ENCODE measurements around the gene LATS2. TPM values are rescaled to one million over a fixed set of nuclear protein-coding genes. Genes with fewer than 3 reads are reported as not detected.
"Not testable (repeated sequence)": the region's sequence is repeated elsewhere in the genome, so short reads cannot be mapped to it uniquely, and the experiment has no call there.

LATS2 gene
- total RNA-seq, 2 donors from 2014 or later = 6.8 to 7.2 TPM

- Mint-ChIP-seq H3K4me1 (ENCODE audit: low read depth) (peaks cover 10% of the 10 kb centered on the region), H3K27me3 (ENCODE audit: low read depth) (no peaks in the 10 kb centered on the region), H3K9me3 (no peaks in the 10 kb centered on the region), H3K36me3 (ENCODE audit: insufficient read depth in 2 of 2) (no peaks in the 10 kb centered on the region), H3K27ac (no peak overlapping the region), H3K4me3 (no peak overlapping the region)
- ATAC-seq (replicated peaks in 1 of 2) (peak in 1 of 2 donors; percentile 69), DNase-seq (no peak)
Observed at GRCh38 chr13:21050288-21051197, 10.8 kb downstream of the LATS2 start.

DNA sequence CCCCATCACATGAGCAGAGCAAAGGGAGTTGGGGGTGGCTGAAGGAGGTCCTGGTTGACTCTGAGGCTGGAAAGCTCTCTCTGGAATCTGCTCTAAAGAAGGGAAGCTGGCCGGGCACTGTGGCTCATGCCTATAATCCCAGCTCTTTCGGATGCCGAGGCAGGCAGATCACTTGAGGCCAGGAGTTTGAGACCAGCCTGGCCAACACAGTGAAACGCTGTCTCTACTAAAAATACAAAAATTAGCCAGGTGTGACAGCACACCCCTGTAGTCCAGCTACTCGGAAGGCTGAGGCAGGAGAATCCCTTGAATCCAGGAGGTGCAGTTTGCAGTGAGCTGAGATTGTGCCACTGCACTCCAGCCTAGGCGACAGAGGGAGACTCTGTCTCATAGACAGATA lies 11.7 kb downstream of the LATS2 start:
- ATAC-seq (replicated peaks in 1 of 2); H3K27me3 Mint-ChIP-seq (ENCODE audit: low read depth); H3K4me3 Mint-ChIP-seq; H3K9me3 Mint-ChIP-seq; H3K4me1 Mint-ChIP-seq (ENCODE audit: low read depth); DNase-seq; H3K36me3 Mint-ChIP-seq (ENCODE audit: insufficient read depth in 2 of 2): not testable (repeated sequence)
- peak overlapping the region; percentile 9 for H3K27ac Mint-ChIP-seq

DNA sequence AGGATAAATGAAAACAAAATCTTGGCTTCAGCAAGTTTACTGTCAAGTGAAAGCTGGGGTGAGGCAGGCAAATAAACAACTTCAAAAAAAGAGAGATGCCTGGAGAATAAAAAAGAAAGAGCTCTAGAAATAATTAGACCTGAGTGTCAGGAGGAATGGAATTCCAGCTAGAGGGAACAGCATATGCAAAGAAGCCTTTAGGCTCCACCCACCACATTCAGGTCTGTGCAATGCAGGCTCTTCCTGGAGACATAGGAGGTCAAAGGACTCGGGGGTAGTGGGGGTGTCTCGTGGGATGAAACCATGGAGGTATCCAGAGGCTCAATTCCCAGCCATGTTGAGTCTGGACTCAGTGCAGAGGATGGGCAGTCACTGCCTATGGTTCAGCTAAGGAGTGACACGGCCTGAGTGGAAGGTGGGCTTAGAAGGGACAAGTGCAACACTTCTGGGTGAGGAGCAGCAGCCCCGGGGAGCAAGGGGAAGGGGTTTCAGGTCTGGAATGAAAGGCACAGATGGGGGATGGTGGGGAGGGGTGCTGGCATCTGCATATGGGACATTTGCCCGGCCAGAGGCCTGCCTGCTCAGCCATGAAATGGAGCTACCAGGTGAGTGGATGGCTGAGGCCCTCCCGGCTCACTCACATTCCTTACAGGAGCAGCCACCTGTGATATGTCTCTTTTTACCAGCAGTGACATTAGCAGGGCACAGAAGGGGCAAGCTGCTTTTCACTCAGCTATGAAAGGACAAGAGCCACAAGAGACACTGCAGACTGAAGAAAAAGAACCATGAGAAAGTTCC lies 12.3 kb downstream of the LATS2 start:
- no peaks in the 10 kb centered on the region for H3K27me3 Mint-ChIP-seq (ENCODE audit: low read depth)

GRCh38 chr13:21047591-21048282 lies 13.6 kb downstream of the LATS2 start:
- Mint-ChIP-seq H3K27me3 (ENCODE audit: low read depth) (no peaks in the 10 kb centered on the region), H3K36me3 (ENCODE audit: insufficient read depth in 2 of 2) (no peaks in the 10 kb centered on the region), H3K4me1 (ENCODE audit: low read depth) (peaks cover 5% of the 10 kb centered on the region), H3K27ac (no peak overlapping the region), H3K4me3 (no peak overlapping the region), H3K9me3 (no peaks in the 10 kb centered on the region)
- no peak for DNase-seq
- ATAC-seq (replicated peaks in 1 of 2) = no peak

More for the DNA sequence above, 12.3 kb downstream of the LATS2 start:
- Mint-ChIP-seq H3K36me3 (ENCODE audit: insufficient read depth in 2 of 2) (no peaks in the 10 kb centered on the region), H3K4me1 (ENCODE audit: low read depth) (peaks cover 10% of the 10 kb centered on the region), H3K27ac (peak overlapping the region; percentile 9), H3K9me3 (no peaks in the 10 kb centered on the region), H3K4me3 (no peak overlapping the region)
- ATAC-seq (replicated peaks in 1 of 2) (no peak), DNase-seq (no peak)

DNA sequence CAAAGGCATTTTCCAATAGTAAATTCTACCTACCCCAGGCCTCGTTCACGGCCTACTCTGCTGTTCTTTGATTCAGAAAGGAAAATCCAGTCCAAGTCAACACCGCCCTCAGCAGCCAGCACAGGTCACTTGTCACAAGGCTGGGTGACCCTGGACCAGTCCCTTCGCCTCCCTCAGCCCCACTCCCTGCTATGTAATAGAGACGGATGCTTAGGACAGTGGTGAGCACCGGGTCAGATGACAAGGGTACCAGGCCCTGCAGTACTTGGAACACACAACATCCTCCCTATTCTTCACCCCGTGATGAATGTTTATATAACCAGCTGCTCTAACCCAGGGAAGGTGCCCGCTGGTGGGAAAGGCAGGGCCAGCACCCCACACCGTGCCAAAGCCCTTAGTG lies 14.3 kb downstream of the LATS2 start:
- DNase-seq = no peak
- ATAC-seq (replicated peaks in 1 of 2) = no peak
- H3K9me3 Mint-ChIP-seq = no peaks in the 10 kb centered on the region
- H3K27ac Mint-ChIP-seq = no peak overlapping the region
- no peaks in the 10 kb centered on the region for H3K27me3 Mint-ChIP-seq (ENCODE audit: low read depth)
- H3K36me3 Mint-ChIP-seq (ENCODE audit: insufficient read depth in 2 of 2) = no peaks in the 10 kb centered on the region
- peaks cover 5% of the 10 kb centered on the region for H3K4me1 Mint-ChIP-seq (ENCODE audit: low read depth)
- H3K4me3 Mint-ChIP-seq = no peak overlapping the region

DNA sequence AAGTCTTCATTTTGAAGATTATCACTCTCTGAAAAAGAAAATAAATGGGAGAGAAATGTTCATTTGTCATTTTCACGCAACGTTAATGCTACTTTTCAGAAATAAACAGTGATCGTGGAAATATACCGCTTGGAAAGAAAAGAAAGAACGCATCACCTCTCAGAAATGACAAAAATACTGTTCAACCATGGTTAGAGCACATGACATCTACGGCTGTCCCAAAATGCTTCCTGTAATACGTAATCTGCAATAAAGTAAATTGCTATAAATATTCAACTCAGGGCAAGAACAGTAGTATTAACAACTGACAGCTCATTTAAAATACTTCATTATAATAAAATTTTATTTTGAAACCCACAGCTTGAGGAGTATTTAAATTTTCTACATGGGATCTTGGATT lies 15.2 kb downstream of the LATS2 start:
- Mint-ChIP-seq H3K27me3 (ENCODE audit: low read depth) (no peaks in the 10 kb centered on the region), H3K27ac (no peak overlapping the region), H3K4me1 (ENCODE audit: low read depth) (peaks cover 5% of the 10 kb centered on the region), H3K36me3 (ENCODE audit: insufficient read depth in 2 of 2) (no peaks in the 10 kb centered on the region), H3K4me3 (no peak overlapping the region), H3K9me3 (no peaks in the 10 kb centered on the region)
- DNase-seq (no peak), ATAC-seq (replicated peaks in 1 of 2) (no peak)

- Mint-ChIP-seq H3K27ac (no peak overlapping the region), H3K4me3 (no peak overlapping the region), H3K27me3 (ENCODE audit: low read depth) (no peaks in the 10 kb centered on the region), H3K36me3 (ENCODE audit: insufficient read depth in 2 of 2) (no peaks in the 10 kb centered on the region), H3K9me3 (no peaks in the 10 kb centered on the region), H3K4me1 (ENCODE audit: low read depth) (no peaks in the 10 kb centered on the region)
- ATAC-seq (replicated peaks in 1 of 2) (no peak), DNase-seq (no peak)
Observed at GRCh38 chr13:21045100-21045499, 16.3 kb downstream of the LATS2 start.

DNA sequence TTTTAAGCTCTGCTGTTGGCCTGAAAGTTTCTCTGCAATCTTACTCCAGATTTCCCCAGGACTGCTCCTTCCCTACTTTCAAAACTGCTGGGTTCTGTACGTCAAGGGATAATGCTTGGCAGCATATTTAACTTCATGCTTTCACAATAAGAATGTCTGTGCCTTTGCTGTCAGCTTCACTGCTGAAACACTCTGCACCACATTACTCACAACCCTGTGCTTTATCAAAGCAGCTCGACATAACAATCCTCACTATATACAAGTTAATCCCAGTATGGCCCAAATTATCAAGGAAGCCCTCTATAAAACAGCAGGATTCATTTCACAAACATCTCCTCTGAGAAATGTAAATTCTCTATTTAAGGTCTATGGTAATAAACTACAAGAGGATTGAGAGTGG lies 17.5 kb downstream of the LATS2 start:
- Mint-ChIP-seq H3K9me3 (no peaks in the 10 kb centered on the region), H3K36me3 (ENCODE audit: insufficient read depth in 2 of 2) (no peaks in the 10 kb centered on the region), H3K27me3 (ENCODE audit: low read depth) (peaks cover 5% of the 10 kb centered on the region), H3K4me1 (ENCODE audit: low read depth) (peaks cover 6% of the 10 kb centered on the region), H3K27ac (no peak overlapping the region), H3K4me3 (no peak overlapping the region)
- DNase-seq (no peak), ATAC-seq (replicated peaks in 1 of 2) (no peak)

DNA sequence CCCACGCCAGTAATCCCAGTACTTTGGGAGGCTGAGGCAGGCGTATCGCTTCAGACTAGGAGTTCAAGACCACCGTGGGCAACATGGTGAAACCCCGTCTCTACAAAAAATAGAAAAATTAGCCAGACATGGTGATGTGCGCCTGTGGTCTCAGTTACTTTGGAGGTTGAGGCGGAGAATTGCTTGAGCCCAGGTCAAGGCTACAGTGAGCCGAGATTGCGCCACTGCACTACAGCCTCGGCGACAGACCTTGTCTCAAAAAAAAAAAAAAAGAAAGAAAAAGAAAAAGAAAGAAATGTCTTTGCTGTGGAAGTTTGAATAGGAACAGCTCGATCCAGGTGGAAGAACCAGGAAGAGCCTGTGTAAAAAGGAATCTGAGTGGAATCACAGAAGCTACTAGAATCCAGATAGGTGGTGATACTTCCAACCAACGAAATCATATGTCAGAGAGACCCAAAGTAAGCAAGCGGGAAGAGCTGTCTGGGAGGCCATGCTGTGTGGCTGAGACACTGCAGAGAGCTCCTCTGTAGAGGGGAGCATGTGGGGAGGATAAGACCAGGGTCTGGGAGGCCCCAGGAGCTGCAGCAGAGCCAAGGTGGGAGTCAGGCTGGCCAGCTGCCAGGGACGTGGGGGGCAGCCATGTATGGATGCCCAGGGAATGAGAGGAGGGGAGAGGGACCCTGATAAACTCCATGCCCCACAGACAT lies 21.1 kb downstream of the LATS2 start:
- H3K27ac Mint-ChIP-seq = no peak overlapping the region
- no peak overlapping the region for H3K4me3 Mint-ChIP-seq
- no peak for DNase-seq
- no peaks in the 10 kb centered on the region for H3K9me3 Mint-ChIP-seq
- no peak for ATAC-seq (replicated peaks in 1 of 2)
- H3K27me3 Mint-ChIP-seq (ENCODE audit: low read depth) = peaks cover 5% of the 10 kb centered on the region
- no peaks in the 10 kb centered on the region for H3K36me3 Mint-ChIP-seq (ENCODE audit: insufficient read depth in 2 of 2)
- H3K4me1 Mint-ChIP-seq (ENCODE audit: low read depth) = peaks cover 6% of the 10 kb centered on the region

- H3K27me3 Mint-ChIP-seq (ENCODE audit: low read depth) = peaks cover 5% of the 10 kb centered on the region
- DNase-seq = no peak
- H3K36me3 Mint-ChIP-seq (ENCODE audit: insufficient read depth in 2 of 2) = no peaks in the 10 kb centered on the region
- H3K4me3 Mint-ChIP-seq = no peak overlapping the region
- H3K27ac Mint-ChIP-seq = no peak overlapping the region
- no peak for ATAC-seq (replicated peaks in 1 of 2)
- no peaks in the 10 kb centered on the region for H3K9me3 Mint-ChIP-seq
- peaks cover 6% of the 10 kb centered on the region for H3K4me1 Mint-ChIP-seq (ENCODE audit: low read depth)
Observed at GRCh38 chr13:21039097-21039800, 22.1 kb downstream of the LATS2 start.

DNA sequence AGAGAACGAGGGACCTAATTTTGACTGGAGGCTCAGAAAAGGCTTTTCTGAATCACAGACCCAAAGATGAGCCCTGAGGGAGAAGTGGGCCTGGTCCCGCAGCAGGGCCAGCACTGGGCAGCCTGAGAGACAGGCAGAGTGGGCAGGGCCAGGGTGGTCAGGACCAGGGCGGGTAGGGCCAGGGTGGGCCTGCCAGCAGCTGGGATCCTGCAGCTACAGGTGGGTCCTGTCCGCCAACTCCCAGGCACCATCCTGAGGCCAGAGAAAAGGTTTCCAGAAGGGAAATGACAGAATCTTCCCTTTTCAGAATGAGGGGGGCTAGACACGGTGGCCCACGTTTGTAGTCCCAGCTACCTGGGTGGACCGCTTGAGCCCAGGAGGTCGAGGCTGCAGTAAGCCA lies 23.7 kb downstream of the LATS2 start:
- no peaks in the 10 kb centered on the region for H3K9me3 Mint-ChIP-seq

GRCh38 chr13:21035498-21035897 lies 25.9 kb downstream of the LATS2 start:
- H3K4me1 Mint-ChIP-seq (ENCODE audit: low read depth) = peaks cover 14% of the 10 kb centered on the region
- no peak for DNase-seq
- H3K27ac Mint-ChIP-seq = no peak overlapping the region
- H3K9me3 Mint-ChIP-seq = no peaks in the 10 kb centered on the region
- H3K27me3 Mint-ChIP-seq (ENCODE audit: low read depth) = peaks cover 5% of the 10 kb centered on the region
- H3K4me3 Mint-ChIP-seq = no peak overlapping the region
- no peak for ATAC-seq (replicated peaks in 1 of 2)
- H3K36me3 Mint-ChIP-seq (ENCODE audit: insufficient read depth in 2 of 2) = no peaks in the 10 kb centered on the region

More for the DNA sequence above, 23.7 kb downstream of the LATS2 start:
- no peak overlapping the region for H3K4me3 Mint-ChIP-seq
- H3K36me3 Mint-ChIP-seq (ENCODE audit: insufficient read depth in 2 of 2) = no peaks in the 10 kb centered on the region
- no peak for DNase-seq
- peaks cover 5% of the 10 kb centered on the region for H3K27me3 Mint-ChIP-seq (ENCODE audit: low read depth)
- H3K4me1 Mint-ChIP-seq (ENCODE audit: low read depth) = peaks cover 13% of the 10 kb centered on the region
- no peak for ATAC-seq (replicated peaks in 1 of 2)
- H3K27ac Mint-ChIP-seq = no peak overlapping the region

Measured in activated T-cell treated with anti-CD3 and anti-CD28 coated beads, Interleukin-2, amount 50 U/mL, for 72 hours (primary cell).